Calu3 (cell line): Measurements from ENCODE around the gene LHX6. TPM values are rescaled to one million over a fixed set of nuclear protein-coding genes. Genes with fewer than 3 reads are reported as not detected.

Experiments
- BruUV-seq: library from RNA; stranded (reverse); fragments of 400-500 nt; replicated peaks from 2 replicates; lab custom pipeline; 2021; lab: Mats Ljungman, UMichigan
- CTCF ChIA-PET: fragments of 300-600 bp; sonication (Branson Sonifier 250); formaldehyde crosslinking; loops from one replicate; lab custom pipeline; 2022; ENCODE audit warnings: antibody characterized with exemption; lab: Charles Lee
- DNase-seq: peaks from one replicate; pipeline ENCODE4 v3.0.0; 2022
- H3K27ac Mint-ChIP-seq: one replicate; pipeline ENCODE4 v1.8.0; 2022; ENCODE audit warnings: mixed read lengths; ENCODE audit not compliant: unreplicated experiment
- H3K27me3 Mint-ChIP-seq: one replicate; pipeline ENCODE4 v1.8.0; 2022; ENCODE audit warnings: mixed read lengths; ENCODE audit not compliant: unreplicated experiment
- H3K36me3 Mint-ChIP-seq: one replicate; pipeline ENCODE4 v1.8.0; 2022; ENCODE audit warnings: mild to moderate bottlenecking, moderate library complexity, mixed read lengths; ENCODE audit not compliant: insufficient read depth, unreplicated experiment
- H3K4me1 Mint-ChIP-seq: one replicate; pipeline ENCODE4 v1.8.0; 2022; ENCODE audit warnings: mild to moderate bottlenecking, low read depth, mixed read lengths; ENCODE audit not compliant: unreplicated experiment
- H3K4me3 Mint-ChIP-seq: one replicate; pipeline ENCODE4 v1.8.0; 2022; ENCODE audit warnings: mild to moderate bottlenecking, low read depth, moderate library complexity, mixed read lengths; ENCODE audit not compliant: unreplicated experiment
- H3K9me3 Mint-ChIP-seq: one replicate; pipeline ENCODE4 v1.8.0; 2022; ENCODE audit warnings: low read depth, mixed read lengths; ENCODE audit not compliant: unreplicated experiment
- CTCF ChIP-seq: fragments of 200-600 bp; IDR thresholded peaks from one replicate; pipeline ENCODE4 v1.8.0; 2022; ENCODE audit warnings: antibody characterized with exemption; ENCODE audit not compliant: unreplicated experiment
- intact Hi-C: fragments of 100-400 bp; cut with micrococcal nuclease; formaldehyde crosslinking; loops from one replicate; pipeline ENCODE4 v1.10.0; 2022; ENCODE audit not compliant: unreplicated experiment
- total RNA-seq: library from RNA; stranded (reverse); gene quantifications from 2 replicates; pipeline ENCODE4 v1.2.3, GENCODE V29; 2022

Gene LHX6
- total RNA-seq, 1 experiment from 2014 or later: 0.97 TPM

DNA sequence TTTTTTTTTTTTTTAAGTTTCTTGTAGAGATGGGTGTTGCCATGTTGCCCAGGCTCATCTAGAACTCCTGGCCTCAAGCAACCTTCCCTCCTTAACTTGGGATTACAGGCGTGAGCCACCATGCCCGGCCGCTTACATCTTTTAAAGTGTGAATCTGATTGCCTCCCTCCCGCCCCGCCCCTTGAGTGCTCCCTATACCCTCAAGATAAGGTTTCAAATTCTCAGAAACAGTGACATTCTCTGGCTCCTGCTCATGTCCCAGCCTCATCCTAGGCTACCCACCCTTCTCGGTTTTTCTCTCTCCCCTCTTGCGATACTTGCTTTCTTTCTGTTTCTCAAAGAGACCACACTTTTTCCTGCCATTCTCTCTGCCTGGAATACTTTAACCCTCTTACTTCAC lies 56.6 kb downstream of the LHX6 start:
- BruUV-seq: no TSS peak
- DNase-seq: no peak
- Mint-ChIP-seq H3K27me3 (peaks cover 74% of the 10 kb centered on the region), H3K4me1 (no peaks in the 10 kb centered on the region), H3K9me3 (no peaks in the 10 kb centered on the region), H3K36me3 (no peaks in the 10 kb centered on the region), H3K27ac (no peak overlapping the region), H3K4me3 (no peak overlapping the region)
- CTCF ChIA-PET: interaction anchor here (0.6 kb wide), 1 partner anchor 82 kb away, joined by 6 read pairs; no protein-coding TSS in a partner anchor
- TF ChIP-seq CTCF: no peak
- intact Hi-C loops: no loop called here

DNA sequence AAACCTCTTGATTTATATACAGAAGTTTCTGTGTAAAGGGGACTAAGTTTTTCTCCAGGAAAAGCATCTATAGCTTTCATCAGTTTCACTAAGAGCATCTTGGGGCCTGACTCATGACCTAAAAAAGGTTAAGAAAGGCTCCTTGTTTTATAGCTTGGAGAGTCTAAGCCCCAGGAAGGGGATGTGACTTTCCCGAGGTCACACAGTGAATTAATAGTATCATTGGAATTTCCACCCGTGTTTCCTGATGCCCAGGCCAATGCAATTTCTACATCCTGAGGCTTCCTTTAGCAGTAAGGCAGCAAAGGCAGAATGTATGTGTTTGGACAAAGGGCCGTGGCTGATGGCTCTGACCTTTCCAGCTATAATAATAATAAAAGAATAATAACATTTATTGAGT lies 60.4 kb downstream of the LHX6 start:
- CTCF ChIA-PET: no interaction called here
- BruUV-seq: no TSS peak
- no peaks in the 10 kb centered on the region for H3K36me3 Mint-ChIP-seq
- no peak overlapping the region for H3K27ac Mint-ChIP-seq
- no peak for TF ChIP-seq CTCF
- intact Hi-C loops: no loop called here
- no peak for DNase-seq
- no peaks in the 10 kb centered on the region for H3K4me1 Mint-ChIP-seq
- no peaks in the 10 kb centered on the region for H3K9me3 Mint-ChIP-seq
- H3K4me3 Mint-ChIP-seq: no peak overlapping the region
- peaks cover 89% of the 10 kb centered on the region for H3K27me3 Mint-ChIP-seq

DNA sequence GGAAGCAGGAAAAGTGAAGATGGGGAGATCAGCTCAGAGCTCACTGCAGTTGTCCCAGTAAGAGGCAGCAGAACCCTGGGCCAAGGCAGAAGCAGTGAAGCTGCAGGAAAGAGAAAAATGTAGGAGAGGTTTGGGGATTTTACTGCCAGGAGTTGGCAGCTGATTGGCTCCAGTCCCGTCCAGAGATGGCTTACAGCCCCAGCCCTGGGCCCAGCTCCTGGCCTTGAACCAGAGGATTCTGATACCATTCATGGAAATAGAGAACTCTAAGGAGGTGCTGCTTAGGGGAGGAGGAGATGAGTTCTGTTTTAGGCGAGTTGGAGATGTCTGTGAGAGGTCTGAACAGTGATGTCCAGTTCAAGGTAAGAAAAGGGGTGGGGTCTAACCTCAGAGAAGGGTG lies 64.5 kb downstream of the LHX6 start:
- peaks cover 7% of the 10 kb centered on the region for H3K36me3 Mint-ChIP-seq
- H3K9me3 Mint-ChIP-seq: no peaks in the 10 kb centered on the region

GRCh38 chr9:122162415-122162814 lies 66.3 kb downstream of the LHX6 start:
- no TSS peak for BruUV-seq
- DNase-seq: no peak
- Mint-ChIP-seq H3K9me3 (no peaks in the 10 kb centered on the region), H3K36me3 (peaks cover 12% of the 10 kb centered on the region), H3K4me3 (no peak overlapping the region), H3K4me1 (peaks cover 8% of the 10 kb centered on the region), H3K27ac (no peak overlapping the region), H3K27me3 (peaks cover 72% of the 10 kb centered on the region)
- intact Hi-C loops: no loop called here
- CTCF ChIA-PET: no interaction called here
- no peak for TF ChIP-seq CTCF

More for the DNA sequence above, 64.5 kb downstream of the LHX6 start:
- no peak for DNase-seq
- no peak for TF ChIP-seq CTCF
- CTCF ChIA-PET: interaction anchor here (0.6 kb wide), 1 partner anchor 470 kb away, joined by 4 read pairs; no protein-coding TSS in a partner anchor
- no TSS peak for BruUV-seq
- intact Hi-C loops: no loop called here
- H3K4me3 Mint-ChIP-seq: no peak overlapping the region
- H3K4me1 Mint-ChIP-seq: no peaks in the 10 kb centered on the region
- H3K27me3 Mint-ChIP-seq: peaks cover 91% of the 10 kb centered on the region
- H3K27ac Mint-ChIP-seq: peak overlapping the region; percentile 37
